H9 (cell line): ENCODE measurements around the gene GLCE. TPM values are rescaled to one million over a fixed set of nuclear protein-coding genes. Genes with fewer than 3 reads are reported as not detected.

Source experiments
- DNase-seq: peaks from one replicate; pipeline ENCODE4 v3.0.0-alpha.2; 2017
- H2AFZ ChIP-seq: one replicate; pipeline ENCODE4 v1.6.1; 2013; ENCODE audit warnings: mild to moderate bottlenecking, low read length, control low read depth, moderate library complexity
- H2AK5ac ChIP-seq: 2 replicates; pipeline ENCODE4 v1.6.1; 2013; ENCODE audit warnings: low read length, control low read depth, mixed read lengths; ENCODE audit not compliant: insufficient read length
- H2BK120ac ChIP-seq: one replicate; pipeline ENCODE4 v1.6.1; 2013; ENCODE audit warnings: low read depth, mild to moderate bottlenecking, low read length, control low read depth, inconsistent platforms; ENCODE audit not compliant: poor library complexity, severe bottlenecking
- H2BK12ac ChIP-seq: 2 replicates; pipeline ENCODE4 v1.6.1; 2013; ENCODE audit warnings: low read length, control low read depth, mixed read lengths, low read depth; ENCODE audit not compliant: insufficient read length
- H2BK15ac ChIP-seq: 2 replicates; pipeline ENCODE4 v1.6.1; 2013; ENCODE audit warnings: low read depth, low read length, control low read depth
- H2BK20ac ChIP-seq: one replicate; pipeline ENCODE4 v1.6.1; 2013; ENCODE audit warnings: low read depth, mild to moderate bottlenecking, low read length, control low read depth, inconsistent platforms; ENCODE audit not compliant: poor library complexity, severe bottlenecking
- H2BK5ac ChIP-seq: 2 replicates; pipeline ENCODE4 v1.6.1; 2013; ENCODE audit warnings: low read length, control low read depth, mixed read lengths; ENCODE audit not compliant: insufficient read length
- H3K14ac ChIP-seq: 2 replicates; pipeline ENCODE4 v1.6.1; 2013; ENCODE audit warnings: low read length, control low read depth; ENCODE audit not compliant: insufficient read depth
- H3K18ac ChIP-seq: 2 replicates; pipeline ENCODE4 v1.6.1; 2013; ENCODE audit warnings: low read depth, mild to moderate bottlenecking, mixed read lengths, low read length, control low read depth; ENCODE audit not compliant: insufficient read length
- H3K23ac ChIP-seq: 2 replicates; pipeline ENCODE4 v1.6.1; 2013; ENCODE audit warnings: low read length, control low read depth, mixed read lengths, low read depth; ENCODE audit not compliant: insufficient read length
- H3K23me2 ChIP-seq: 2 replicates; pipeline ENCODE4 v1.6.1; 2013; ENCODE audit warnings: low read depth, mild to moderate bottlenecking, mixed read lengths, low read length, control low read depth; ENCODE audit not compliant: insufficient read length, poor library complexity, severe bottlenecking
- H3K27ac ChIP-seq: 2 replicates; pipeline ENCODE4 v1.5.1; 2013; ENCODE audit warnings: low read length, control low read depth, mixed read lengths, low read depth; ENCODE audit not compliant: insufficient read length
- H3K27me3 ChIP-seq: 2 replicates; pipeline ENCODE4 v1.6.1; 2013; ENCODE audit warnings: low read length, control low read depth, inconsistent platforms; ENCODE audit not compliant: insufficient read depth
- H3K4ac ChIP-seq: 2 replicates; pipeline ENCODE4 v1.6.1; 2013; ENCODE audit warnings: low read depth, mild to moderate bottlenecking, control low read depth, inconsistent platforms, low read length, moderate library complexity
- H3K4me1 ChIP-seq: 2 replicates; pipeline ENCODE4 v1.6.1; 2013; ENCODE audit warnings: low read length, control low read depth, inconsistent platforms; ENCODE audit not compliant: insufficient read depth
- H3K4me2 ChIP-seq: 2 replicates; pipeline ENCODE4 v1.6.1; 2013; ENCODE audit warnings: low read length, control low read depth, mixed read lengths; ENCODE audit not compliant: insufficient read length, insufficient read depth
- H3K56ac ChIP-seq: 2 replicates; pipeline ENCODE4 v1.6.1; 2013; ENCODE audit warnings: low read depth, mild to moderate bottlenecking, mixed read lengths, low read length, control low read depth; ENCODE audit not compliant: insufficient read length
- H3K79me1 ChIP-seq: 2 replicates; pipeline ENCODE4 v1.6.1; 2013; ENCODE audit warnings: low read depth, mild to moderate bottlenecking, moderate library complexity, low read length, control low read depth, inconsistent platforms; ENCODE audit not compliant: insufficient read depth, poor library complexity, severe bottlenecking
- H3K79me2 ChIP-seq: 2 replicates; pipeline ENCODE4 v1.6.1; 2013; ENCODE audit warnings: low read length, control low read depth, inconsistent platforms; ENCODE audit not compliant: insufficient read depth
- H3K9ac ChIP-seq: 2 replicates; pipeline ENCODE4 v1.6.1; 2013; ENCODE audit warnings: low read length, control low read depth, mixed read lengths; ENCODE audit not compliant: insufficient read length; ENCODE audit errors: extremely low read depth
- H3K9me3 ChIP-seq: one replicate; pipeline ENCODE4 v1.6.1; 2013; ENCODE audit warnings: low read depth, low read length, inconsistent platforms; ENCODE audit not compliant: control insufficient read depth
- H3T11ph ChIP-seq: one replicate; pipeline ENCODE4 v1.6.1; 2013; ENCODE audit warnings: mild to moderate bottlenecking, low read length, control low read depth, inconsistent platforms
- H4K20me1 ChIP-seq: one replicate; pipeline ENCODE4 v1.6.1; 2013; ENCODE audit not compliant: control insufficient read depth, insufficient read length, insufficient read depth
- H4K5ac ChIP-seq: 2 replicates; pipeline ENCODE4 v1.6.1; 2013; ENCODE audit warnings: low read depth, mild to moderate bottlenecking, mixed read lengths, low read length, control low read depth; ENCODE audit not compliant: insufficient read length
- H4K8ac ChIP-seq: replicated peaks from 2 replicates; pipeline ENCODE4 v1.6.1; 2013; ENCODE audit warnings: low read length, control low read depth, mixed read lengths, low read depth; ENCODE audit not compliant: insufficient read length
- H4K91ac ChIP-seq: 2 replicates; pipeline ENCODE4 v1.6.1; 2013; ENCODE audit warnings: low read depth, mild to moderate bottlenecking, moderate library complexity, mixed read lengths, low read length, control low read depth; ENCODE audit not compliant: insufficient read length
- H3K27ac Mint-ChIP-seq, 3 experiments: 2 replicates in 2 of 3; 3 replicates in 1 of 3; pipeline ENCODE4 v1.8.0; 2020 to 2021; ENCODE audit warnings: mixed read lengths in 3 of 3, mild to moderate bottlenecking in 1 of 3, moderate library complexity in 1 of 3
- H3K27me3 Mint-ChIP-seq: 2 replicates; pipeline ENCODE4 v1.8.0; 2021; ENCODE audit warnings: low read depth, mild to moderate bottlenecking, moderate library complexity, mixed read lengths
- H3K36me3 Mint-ChIP-seq, 3 experiments: 2 replicates in 2 of 3; 3 replicates in 1 of 3; pipeline ENCODE4 v1.8.0; 2020 to 2021; ENCODE audit warnings: low read depth in 3 of 3, mixed read lengths in 3 of 3; ENCODE audit not compliant: insufficient read depth in 1 of 3
- H3K4me1 Mint-ChIP-seq, 2 experiments: 2 replicates each; pipeline ENCODE4 v1.8.0; 2020; ENCODE audit warnings: mixed read lengths in 2 of 2
- H3K4me3 Mint-ChIP-seq, 2 experiments: 2 replicates in 1 of 2; 3 replicates in 1 of 2; pipeline ENCODE4 v1.8.0; 2020 to 2021; ENCODE audit warnings: mild to moderate bottlenecking in 2 of 2, mixed read lengths in 2 of 2, moderate library complexity in 1 of 2
- H3K9me3 Mint-ChIP-seq, 2 experiments: 2 replicates in 1 of 2; 3 replicates in 1 of 2; pipeline ENCODE4 v1.8.0; 2020; ENCODE audit warnings: mild to moderate bottlenecking in 2 of 2, mixed read lengths in 2 of 2, moderate library complexity in 1 of 2
- WGBS: extraction: QIAGEN DNeasy Blood & Tissue Kit; methylation state at CpG from one replicate; pipeline ENCODE4 v1.1.7; 2013; ENCODE audit warnings: missing lambda C conversion rate, low lambda C conversion rate, mixed read lengths; ENCODE audit not compliant: insufficient read length; ENCODE audit errors: extremely low coverage; 5-methylcytosine and 5-hydroxymethylcytosine counted together
- total RNA-seq: library from RNA; stranded (reverse); gene quantifications from 2 replicates; pipeline ENCODE4 v1.2.1, GENCODE V29; 2021
- TF ChIP-seq, protein P1 (sequence below): fragments of 200-600 bp; sonication (generic); conservative IDR thresholded peaks from 3 replicates; pipeline ENCODE4 v1.8.0; 2021; ENCODE audit warnings: antibody characterized with exemption, mild to moderate bottlenecking

GLCE gene
- total RNA-seq, 1 experiment from 2014 or later: 12.2 TPM

DNA sequence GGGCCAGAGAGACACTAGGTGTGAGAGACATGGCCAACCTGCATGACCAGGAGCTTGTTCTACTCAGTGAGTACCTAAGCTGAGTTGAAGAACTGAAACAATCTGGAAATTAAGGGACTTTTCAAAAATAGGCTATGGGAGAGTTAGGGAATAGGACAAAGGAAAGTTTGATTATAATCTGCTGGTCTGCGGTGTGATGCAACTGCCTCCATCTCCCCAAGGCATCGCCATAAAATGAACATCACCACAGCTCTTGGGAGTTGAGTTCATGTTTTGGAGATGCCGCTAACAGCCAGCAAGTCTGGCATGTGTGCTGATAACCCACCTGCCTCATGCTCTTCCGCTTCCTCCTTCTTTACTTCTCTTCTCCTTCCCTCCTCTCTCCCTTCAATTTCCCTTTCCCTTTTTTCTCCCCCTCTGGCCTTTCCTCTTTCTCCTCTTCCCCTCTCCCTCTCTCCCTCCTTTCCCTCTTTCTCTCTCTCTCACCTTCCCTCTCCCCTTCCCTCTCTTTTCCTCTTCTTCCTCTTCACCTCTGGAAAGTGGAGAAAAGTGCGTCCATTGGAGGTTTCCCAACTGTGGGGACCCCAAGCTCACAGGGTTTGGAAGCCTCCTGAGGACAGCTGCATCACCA, 39.1 kb upstream of the GLCE start:
- Histone ChIP-seq H3K4me2 (no peak overlapping the region), H3K4ac (no peak overlapping the region), H2AFZ (no peak overlapping the region), H3K14ac (no peak overlapping the region), H3K27me3 (peaks cover 4% of the 10 kb centered on the region; the same call in 1 of the 2 replicates), H3K4me1 (peaks cover 28% of the 10 kb centered on the region), H2BK20ac (no peak overlapping the region), H3K9ac (no peak overlapping the region), H4K5ac (no peak overlapping the region), H2BK12ac (no peak overlapping the region), H3K79me1 (no peaks in the 10 kb centered on the region), H2BK15ac (no peak overlapping the region), H4K20me1 (no peaks in the 10 kb centered on the region), H3K56ac (no peak overlapping the region), H3K9me3 (no peaks in the 10 kb centered on the region), H3K27ac (no peak overlapping the region), H3K23me2 (peaks cover 3% of the 10 kb centered on the region), H2AK5ac (no peak overlapping the region), H3K23ac (no peak overlapping the region), H3T11ph (no peak overlapping the region), H3K79me2 (no peaks in the 10 kb centered on the region), H4K91ac (no peak overlapping the region), H2BK120ac (no peak overlapping the region), H4K8ac (no peak overlapping the region), H3K18ac (no peak overlapping the region), H2BK5ac (no peak overlapping the region)
- H3K9me3 Mint-ChIP-seq: no peaks in the 10 kb centered on the region; a peak in 1 of 5 replicates
- no peak for DNase-seq
- peaks cover 85% of the 10 kb centered on the region for H3K27me3 Mint-ChIP-seq
- WGBS: no CpG with 5 or more reads among the region's 5 CpGs
- peaks cover 64 to 71% of the 10 kb centered on the region in 2 experiments for H3K4me1 Mint-ChIP-seq
- H3K36me3 Mint-ChIP-seq: no peaks in the 10 kb centered on the region
- H3K4me3 Mint-ChIP-seq: no peak overlapping the region
- TF ChIP-seq, protein P1, sequence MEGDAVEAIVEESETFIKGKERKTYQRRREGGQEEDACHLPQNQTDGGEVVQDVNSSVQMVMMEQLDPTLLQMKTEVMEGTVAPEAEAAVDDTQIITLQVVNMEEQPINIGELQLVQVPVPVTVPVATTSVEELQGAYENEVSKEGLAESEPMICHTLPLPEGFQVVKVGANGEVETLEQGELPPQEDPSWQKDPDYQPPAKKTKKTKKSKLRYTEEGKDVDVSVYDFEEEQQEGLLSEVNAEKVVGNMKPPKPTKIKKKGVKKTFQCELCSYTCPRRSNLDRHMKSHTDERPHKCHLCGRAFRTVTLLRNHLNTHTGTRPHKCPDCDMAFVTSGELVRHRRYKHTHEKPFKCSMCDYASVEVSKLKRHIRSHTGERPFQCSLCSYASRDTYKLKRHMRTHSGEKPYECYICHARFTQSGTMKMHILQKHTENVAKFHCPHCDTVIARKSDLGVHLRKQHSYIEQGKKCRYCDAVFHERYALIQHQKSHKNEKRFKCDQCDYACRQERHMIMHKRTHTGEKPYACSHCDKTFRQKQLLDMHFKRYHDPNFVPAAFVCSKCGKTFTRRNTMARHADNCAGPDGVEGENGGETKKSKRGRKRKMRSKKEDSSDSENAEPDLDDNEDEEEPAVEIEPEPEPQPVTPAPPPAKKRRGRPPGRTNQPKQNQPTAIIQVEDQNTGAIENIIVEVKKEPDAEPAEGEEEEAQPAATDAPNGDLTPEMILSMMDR: no peak
- H3K27ac Mint-ChIP-seq: no peak overlapping the region
